Neutrophil (primary cell): ENCODE results near the gene PPP6R2.

Experiments
- H3K27ac ChIP-seq: fragments of 200-600 bp; sonication (generic); 2 replicates; pipeline ENCODE4 v1.5.1; 2016; ENCODE audit warnings: mild to moderate bottlenecking, moderate library complexity
- H3K27me3 ChIP-seq: fragments of 200-600 bp; sonication (generic); 2 replicates; pipeline ENCODE4 v1.6.0; 2016; ENCODE audit warnings: mild to moderate bottlenecking
- H3K36me3 ChIP-seq: fragments of 200-600 bp; sonication (generic); 2 replicates; pipeline ENCODE4 v1.5.1; 2017
- H3K4me1 ChIP-seq, 2 experiments: fragments of 200-600 bp in 1 of 2; sonication (generic) in 1 of 2; 1 replicate in 1 of 2; 2 replicates in 1 of 2; pipeline versions ENCODE4 v1.5.1 to v1.6.1; 2013 to 2016; ENCODE audit warnings: low read depth in 1 of 2, low read length in 1 of 2, mild to moderate bottlenecking in 1 of 2, moderate library complexity in 1 of 2; ENCODE audit not compliant: control insufficient read depth in 1 of 2, insufficient read depth in 1 of 2
- H3K4me3 ChIP-seq, 2 experiments: fragments of 200-600 bp in 1 of 2; sonication (generic) in 1 of 2; 1 replicate in 1 of 2; 2 replicates in 1 of 2; pipeline ENCODE4 v1.5.1; 2013 to 2016; ENCODE audit warnings: low read depth in 1 of 2, low read length in 1 of 2, mild to moderate bottlenecking in 1 of 2, moderate library complexity in 1 of 2
- H3K9me3 ChIP-seq: fragments of 200-600 bp; sonication (generic); 2 replicates; pipeline ENCODE4 v1.5.1; 2016
- TF ChIP-seq, protein P1 (sequence below): fragments of 200-600 bp; sonication (generic); IDR thresholded peaks from 2 replicates; pipeline ENCODE4 v1.5.1; 2016; ENCODE audit warnings: antibody characterized with exemption

The PPP6R2 gene

DNA sequence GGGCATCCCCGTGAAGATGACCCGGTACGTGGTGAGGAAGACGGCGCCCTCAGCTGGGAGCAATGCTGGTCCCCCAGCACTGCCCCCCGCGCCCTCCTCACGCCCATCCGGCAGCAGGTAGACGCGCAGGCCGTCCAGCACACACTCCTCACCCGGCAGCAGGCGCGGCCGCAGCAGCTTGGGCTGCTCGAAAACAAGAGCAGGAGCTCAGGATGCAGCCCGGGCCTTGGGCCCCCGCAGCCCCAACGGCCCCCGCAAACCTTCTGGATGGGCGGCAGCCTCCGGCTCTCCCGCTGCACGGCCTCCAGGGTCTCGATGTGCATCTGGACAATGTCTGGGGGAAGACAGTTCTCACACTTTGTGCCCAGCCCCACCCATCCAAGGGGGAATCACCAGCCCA lies 118.4 kb downstream of the PPP6R2 start:
- Histone ChIP-seq H3K4me1 (no peaks in the 10 kb centered on the region), H3K27ac (no peak overlapping the region), H3K36me3 (peaks cover 100% of the 10 kb centered on the region), H3K9me3 (no peaks in the 10 kb centered on the region), H3K4me3 (no peak overlapping the region), H3K27me3 (no peaks in the 10 kb centered on the region)
- TF ChIP-seq, protein P1, sequence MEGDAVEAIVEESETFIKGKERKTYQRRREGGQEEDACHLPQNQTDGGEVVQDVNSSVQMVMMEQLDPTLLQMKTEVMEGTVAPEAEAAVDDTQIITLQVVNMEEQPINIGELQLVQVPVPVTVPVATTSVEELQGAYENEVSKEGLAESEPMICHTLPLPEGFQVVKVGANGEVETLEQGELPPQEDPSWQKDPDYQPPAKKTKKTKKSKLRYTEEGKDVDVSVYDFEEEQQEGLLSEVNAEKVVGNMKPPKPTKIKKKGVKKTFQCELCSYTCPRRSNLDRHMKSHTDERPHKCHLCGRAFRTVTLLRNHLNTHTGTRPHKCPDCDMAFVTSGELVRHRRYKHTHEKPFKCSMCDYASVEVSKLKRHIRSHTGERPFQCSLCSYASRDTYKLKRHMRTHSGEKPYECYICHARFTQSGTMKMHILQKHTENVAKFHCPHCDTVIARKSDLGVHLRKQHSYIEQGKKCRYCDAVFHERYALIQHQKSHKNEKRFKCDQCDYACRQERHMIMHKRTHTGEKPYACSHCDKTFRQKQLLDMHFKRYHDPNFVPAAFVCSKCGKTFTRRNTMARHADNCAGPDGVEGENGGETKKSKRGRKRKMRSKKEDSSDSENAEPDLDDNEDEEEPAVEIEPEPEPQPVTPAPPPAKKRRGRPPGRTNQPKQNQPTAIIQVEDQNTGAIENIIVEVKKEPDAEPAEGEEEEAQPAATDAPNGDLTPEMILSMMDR = no peak

DNA sequence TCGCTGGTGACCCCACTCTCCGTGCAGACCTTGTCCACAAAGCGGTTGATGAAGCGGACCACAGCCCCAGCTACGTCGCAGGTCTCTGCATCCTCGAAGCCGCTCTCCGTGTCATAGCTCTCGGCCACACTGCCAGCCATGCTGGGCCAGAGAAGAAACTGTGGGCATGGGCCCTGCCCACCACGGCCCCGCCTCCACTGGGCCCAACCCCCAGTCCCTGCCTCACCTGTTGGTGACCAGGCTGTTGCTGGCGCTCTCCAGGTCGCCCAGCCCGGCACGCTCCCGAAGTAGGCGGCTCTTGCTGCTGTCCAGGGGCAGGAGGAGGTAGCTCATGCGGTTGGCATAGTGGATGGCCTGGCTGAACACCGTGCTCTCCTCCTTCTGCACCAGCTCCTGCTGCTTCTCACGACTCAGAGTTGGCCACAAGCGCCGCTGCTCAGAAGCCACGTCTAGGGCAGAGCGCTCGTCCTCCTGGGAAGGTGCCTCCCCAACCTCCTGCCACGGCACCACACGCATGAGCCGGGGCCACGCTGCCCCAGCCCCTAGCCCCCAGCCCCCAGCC lies 118.9 kb downstream of the PPP6R2 start:
- TF ChIP-seq, protein P1 = no peak
- Histone ChIP-seq H3K4me1 (no peaks in the 10 kb centered on the region), H3K4me3 (no peak overlapping the region), H3K27ac (no peak overlapping the region), H3K36me3 (peaks cover 100% of the 10 kb centered on the region), H3K27me3 (no peaks in the 10 kb centered on the region), H3K9me3 (no peaks in the 10 kb centered on the region)

DNA sequence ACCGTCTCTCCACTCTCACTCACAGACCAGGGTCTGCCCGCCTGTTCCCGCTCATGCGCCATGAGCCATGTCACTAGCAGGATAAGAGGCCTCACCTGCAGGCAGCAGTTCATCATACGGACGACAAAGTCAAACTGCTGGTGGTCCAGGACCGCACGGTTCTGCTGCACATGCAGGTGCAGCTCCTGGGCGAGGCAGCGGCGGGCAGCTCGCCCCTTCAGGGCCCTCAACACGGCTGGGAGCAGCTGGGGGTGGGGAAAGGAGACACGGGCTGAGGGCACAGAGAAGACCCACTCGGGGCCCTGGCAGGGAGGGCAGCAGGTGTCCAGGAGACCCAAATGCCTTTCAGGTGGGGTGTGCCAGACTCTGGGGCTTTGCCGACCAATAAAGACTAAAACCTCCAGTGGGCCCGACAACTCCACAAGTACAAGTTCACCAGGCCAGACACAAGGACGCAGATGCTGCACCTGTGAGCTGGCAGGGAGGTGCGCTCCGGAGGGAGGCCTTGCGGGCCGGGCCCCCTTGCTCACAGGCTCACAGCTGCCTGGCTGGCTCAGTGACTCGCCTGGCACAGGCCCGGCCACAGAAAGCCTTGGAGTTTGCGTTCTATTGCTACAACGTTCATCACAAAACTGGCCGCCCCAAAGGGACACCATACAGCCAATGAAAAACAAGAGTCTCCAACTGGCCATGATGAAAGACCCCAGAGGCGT lies 120.2 kb downstream of the PPP6R2 start:
- TF ChIP-seq, protein P1 = no peak
- no peaks in the 10 kb centered on the region for H3K4me1 ChIP-seq
- H3K27ac ChIP-seq = no peak overlapping the region
- H3K4me3 ChIP-seq = no peak overlapping the region
- H3K9me3 ChIP-seq = no peaks in the 10 kb centered on the region
- H3K36me3 ChIP-seq = peaks cover 100% of the 10 kb centered on the region
- no peaks in the 10 kb centered on the region for H3K27me3 ChIP-seq

DNA sequence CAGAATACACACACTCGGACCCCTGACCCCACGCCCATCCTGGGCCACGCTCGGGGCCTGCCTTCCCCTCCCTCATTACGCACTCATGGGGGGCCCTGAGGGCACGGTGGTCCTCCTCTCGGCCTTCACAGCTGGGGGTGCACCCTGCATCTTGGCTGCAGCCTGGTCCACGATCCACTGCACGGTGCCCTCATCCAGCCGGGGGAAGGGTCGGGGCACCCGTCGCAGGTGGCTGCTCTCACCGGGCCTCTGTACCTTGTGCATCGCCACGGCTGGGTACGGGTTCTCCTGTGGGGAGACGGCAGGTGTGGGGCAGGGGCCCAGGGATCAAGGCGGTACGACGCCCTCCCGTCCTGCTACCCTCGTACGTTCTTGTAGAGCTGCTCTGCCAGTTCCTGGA lies 121.3 kb downstream of the PPP6R2 start:
- Histone ChIP-seq H3K9me3 (no peaks in the 10 kb centered on the region), H3K4me1 (peaks cover 0 to under 1% of the 10 kb centered on the region in 2 experiments), H3K36me3 (peaks cover 90% of the 10 kb centered on the region), H3K27ac (no peak overlapping the region), H3K27me3 (no peaks in the 10 kb centered on the region), H3K4me3 (no peak overlapping the region)
- TF ChIP-seq, protein P1 = no peak

DNA sequence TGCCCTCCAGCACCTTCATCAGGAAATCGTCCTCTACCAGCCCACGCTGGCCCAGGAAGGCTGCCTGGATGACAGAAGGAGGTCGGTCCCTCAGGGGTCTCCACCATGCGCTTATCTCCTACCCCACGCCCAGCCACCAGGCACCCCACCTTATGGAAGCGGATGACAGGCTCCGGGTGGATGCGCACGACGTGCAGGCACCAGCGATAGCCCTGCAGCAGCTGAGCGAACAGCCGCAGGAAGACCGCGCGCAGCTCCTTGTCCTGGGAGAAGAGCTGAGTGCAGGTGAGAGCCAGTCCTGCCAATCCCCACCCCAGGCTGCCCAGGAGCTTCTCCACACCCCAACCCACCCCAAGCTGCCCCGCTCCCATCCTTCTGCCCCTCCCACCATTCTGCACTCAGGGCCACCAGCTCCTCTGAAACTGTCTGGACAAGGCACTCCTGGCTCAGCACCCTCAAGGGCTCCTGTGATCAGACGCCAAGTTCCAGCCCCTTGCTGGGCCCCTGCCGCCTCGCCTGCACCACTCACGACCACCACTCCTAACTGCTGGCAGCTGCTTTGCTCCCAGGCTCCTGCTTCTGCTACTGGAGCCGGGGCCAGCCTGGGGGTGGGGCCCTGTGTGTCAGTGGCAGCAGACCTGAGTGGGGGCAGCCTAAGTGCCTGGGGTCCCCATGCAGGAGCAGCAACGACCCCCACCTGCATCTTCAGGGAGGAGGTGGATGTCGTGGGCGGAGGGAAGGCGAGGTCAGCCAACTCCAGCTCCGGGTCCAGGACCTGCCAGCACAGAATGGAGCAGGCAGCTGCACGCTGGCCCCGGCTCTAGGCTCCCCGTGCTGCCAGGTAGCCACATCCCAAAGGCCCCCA lies 122.2 kb downstream of the PPP6R2 start:
- no peak overlapping the region for H3K27ac ChIP-seq
- no peak overlapping the region for H3K4me3 ChIP-seq
- no peaks in the 10 kb centered on the region for H3K9me3 ChIP-seq
- TF ChIP-seq, protein P1 = no peak
- peaks cover 7 to 9% of the 10 kb centered on the region in 2 experiments for H3K4me1 ChIP-seq
- peaks cover 81% of the 10 kb centered on the region for H3K36me3 ChIP-seq
- H3K27me3 ChIP-seq = no peaks in the 10 kb centered on the region
